ENCODE results near the gene TDRD1.

TDRD1 gene

GRCh38 chr10:114223066-114223465 is 43.9 kb downstream of the TDRD1 start:
- H3K9me3 Mint-ChIP-seq = no peaks in the 10 kb centered on the region
- H3K4me1 Mint-ChIP-seq (ENCODE audit: low read depth in 2 of 2) = no peaks in the 10 kb centered on the region
- no peak overlapping the region for H3K4me3 Mint-ChIP-seq
- ATAC-seq (replicated peaks) (no peak), DNase-seq (no peak)
- peaks cover 59 to 74% of the 10 kb centered on the region in 2 donors for H3K27me3 Mint-ChIP-seq
- no peaks in the 10 kb centered on the region for H3K36me3 Mint-ChIP-seq (ENCODE audit: insufficient read depth)
- H3K27ac Mint-ChIP-seq = no peak overlapping the region

GRCh38 chr10:114228156-114228555 is 49.0 kb downstream of the TDRD1 start:
- Mint-ChIP-seq H3K4me3 (no peak overlapping the region), H3K36me3 (ENCODE audit: insufficient read depth) (no peaks in the 10 kb centered on the region), H3K27me3 (peaks cover 44 to 66% of the 10 kb centered on the region in 2 donors), H3K4me1 (ENCODE audit: low read depth in 2 of 2) (no peaks in the 10 kb centered on the region), H3K9me3 (no peaks in the 10 kb centered on the region), H3K27ac (no peak overlapping the region)
- DNase-seq (no peak), ATAC-seq (replicated peaks) (no peak)

GRCh38 chr10:114232561-114233176 is 53.5 kb downstream of the TDRD1 start:
- no peaks in the 10 kb centered on the region for H3K36me3 Mint-ChIP-seq (ENCODE audit: insufficient read depth)
- no peak overlapping the region for H3K4me3 Mint-ChIP-seq
- no peak for ATAC-seq (replicated peaks)
- peaks cover 25 to 79% of the 10 kb centered on the region in 2 donors for H3K27me3 Mint-ChIP-seq
- no peaks in the 10 kb centered on the region for H3K4me1 Mint-ChIP-seq (ENCODE audit: low read depth in 2 of 2)
- DNase-seq = no peak
- H3K27ac Mint-ChIP-seq = no peak overlapping the region
- no peaks in the 10 kb centered on the region for H3K9me3 Mint-ChIP-seq

GRCh38 chr10:114233482-114233881 is 54.3 kb downstream of the TDRD1 start:
- H3K36me3 Mint-ChIP-seq (ENCODE audit: insufficient read depth) = no peaks in the 10 kb centered on the region
- no peaks in the 10 kb centered on the region for H3K4me1 Mint-ChIP-seq (ENCODE audit: low read depth in 2 of 2)
- no peak overlapping the region for H3K4me3 Mint-ChIP-seq
- H3K9me3 Mint-ChIP-seq = no peaks in the 10 kb centered on the region
- peaks cover 30 to 79% of the 10 kb centered on the region in 2 donors for H3K27me3 Mint-ChIP-seq
- DNase-seq = no peak
- no peak for ATAC-seq (replicated peaks)
- no peak overlapping the region for H3K27ac Mint-ChIP-seq

- no peak for ATAC-seq (replicated peaks)
- H3K4me3 Mint-ChIP-seq = no peak overlapping the region
- no peaks in the 10 kb centered on the region for H3K36me3 Mint-ChIP-seq (ENCODE audit: insufficient read depth)
- H3K9me3 Mint-ChIP-seq = no peaks in the 10 kb centered on the region
- H3K27ac Mint-ChIP-seq = no peak overlapping the region
- H3K27me3 Mint-ChIP-seq = peaks cover 30 to 79% of the 10 kb centered on the region in 2 donors
- no peaks in the 10 kb centered on the region for H3K4me1 Mint-ChIP-seq (ENCODE audit: low read depth in 2 of 2)
- DNase-seq = no peak
Measured at GRCh38 chr10:114234132-114234531, 55.0 kb downstream of the TDRD1 start.

- H3K4me1 Mint-ChIP-seq (ENCODE audit: low read depth in 2 of 2) = no peaks in the 10 kb centered on the region
- no peaks in the 10 kb centered on the region for H3K9me3 Mint-ChIP-seq
- H3K27me3 Mint-ChIP-seq = peaks cover 46 to 91% of the 10 kb centered on the region in 2 donors
- H3K4me3 Mint-ChIP-seq = peak within 1 kb of the TSS; percentile 23 to 40
- no peaks in the 10 kb centered on the region for H3K36me3 Mint-ChIP-seq (ENCODE audit: insufficient read depth)
- ATAC-seq (replicated peaks) = no peak
- no peak for DNase-seq
- H3K27ac Mint-ChIP-seq = no peak within 1 kb of the TSS
Measured at GRCh38 chr10:114239117-114239993, 60.2 kb downstream of the TDRD1 start, which contains the start of gene VWA2. VWA2 (plus strand) TSS chr10:114239254; CDS start chr10:114248714, 9,460 bp downstream.

GRCh38 chr10:114239994-114240345 is 60.8 kb downstream of the TDRD1 start:
- no peaks in the 10 kb centered on the region for H3K4me1 Mint-ChIP-seq (ENCODE audit: low read depth in 2 of 2)
- H3K36me3 Mint-ChIP-seq (ENCODE audit: insufficient read depth) = no peaks in the 10 kb centered on the region
- no peak for DNase-seq
- H3K27ac Mint-ChIP-seq = no peak overlapping the region
- peak overlapping the region in 1 of 2 donors; percentile 23 for H3K4me3 Mint-ChIP-seq
- ATAC-seq (replicated peaks) = no peak
- H3K27me3 Mint-ChIP-seq = peaks cover 52 to 91% of the 10 kb centered on the region in 2 donors
- no peaks in the 10 kb centered on the region for H3K9me3 Mint-ChIP-seq

- H3K4me3 Mint-ChIP-seq = no peak overlapping the region
- H3K27me3 Mint-ChIP-seq = peaks cover 62 to 81% of the 10 kb centered on the region in 2 donors
- H3K4me1 Mint-ChIP-seq (ENCODE audit: low read depth in 2 of 2) = peaks cover 0 to 4% of the 10 kb centered on the region in 2 donors
- no peak for ATAC-seq (replicated peaks)
- H3K9me3 Mint-ChIP-seq = no peaks in the 10 kb centered on the region
- DNase-seq = no peak
- no peaks in the 10 kb centered on the region for H3K36me3 Mint-ChIP-seq (ENCODE audit: insufficient read depth)
- no peak overlapping the region for H3K27ac Mint-ChIP-seq
Measured at GRCh38 chr10:114242235-114242634, 63.1 kb downstream of the TDRD1 start.

- ATAC-seq (replicated peaks) (no peak), DNase-seq (no peak)
- Mint-ChIP-seq H3K4me3 (no peak overlapping the region), H3K27ac (no peak overlapping the region), H3K9me3 (no peaks in the 10 kb centered on the region), H3K36me3 (ENCODE audit: insufficient read depth) (no peaks in the 10 kb centered on the region), H3K27me3 (peaks cover 56 to 66% of the 10 kb centered on the region in 2 donors), H3K4me1 (ENCODE audit: low read depth in 2 of 2) (peaks cover 0 to 4% of the 10 kb centered on the region in 2 donors)
Measured at GRCh38 chr10:114243661-114244060, 64.5 kb downstream of the TDRD1 start.

GRCh38 chr10:114244126-114244525 is 65.0 kb downstream of the TDRD1 start:
- no peak for DNase-seq
- Mint-ChIP-seq H3K4me3 (no peak overlapping the region), H3K36me3 (ENCODE audit: insufficient read depth) (no peaks in the 10 kb centered on the region), H3K27me3 (peaks cover 56 to 66% of the 10 kb centered on the region in 2 donors), H3K27ac (no peak overlapping the region), H3K4me1 (ENCODE audit: low read depth in 2 of 2) (peaks cover 0 to 4% of the 10 kb centered on the region in 2 donors), H3K9me3 (no peaks in the 10 kb centered on the region)
- ATAC-seq (replicated peaks) = no peak

- Mint-ChIP-seq H3K27ac (no peak overlapping the region), H3K4me3 (no peak overlapping the region), H3K4me1 (ENCODE audit: low read depth in 2 of 2) (peaks cover 0 to 4% of the 10 kb centered on the region in 2 donors), H3K9me3 (no peaks in the 10 kb centered on the region), H3K36me3 (ENCODE audit: insufficient read depth) (no peaks in the 10 kb centered on the region), H3K27me3 (peaks cover 53 to 71% of the 10 kb centered on the region in 2 donors)
- ATAC-seq (replicated peaks) = no peak
- DNase-seq = no peak
Measured at GRCh38 chr10:114245121-114245791, 66.1 kb downstream of the TDRD1 start.

GRCh38 chr10:114246679-114247305 is 67.6 kb downstream of the TDRD1 start:
- no peak for DNase-seq
- Mint-ChIP-seq H3K27me3 (peaks cover 44 to 69% of the 10 kb centered on the region in 2 donors), H3K27ac (no peak overlapping the region), H3K36me3 (ENCODE audit: insufficient read depth) (no peaks in the 10 kb centered on the region), H3K4me3 (no peak overlapping the region), H3K9me3 (no peaks in the 10 kb centered on the region), H3K4me1 (ENCODE audit: low read depth in 2 of 2) (peaks cover 0 to 4% of the 10 kb centered on the region in 2 donors)
- no peak for ATAC-seq (replicated peaks)

GRCh38 chr10:114250236-114250635 is 71.1 kb downstream of the TDRD1 start:
- Mint-ChIP-seq H3K27ac (no peak overlapping the region), H3K9me3 (no peaks in the 10 kb centered on the region), H3K4me1 (ENCODE audit: low read depth in 2 of 2) (peaks cover 0 to 4% of the 10 kb centered on the region in 2 donors), H3K4me3 (no peak overlapping the region), H3K27me3 (peaks cover 26 to 48% of the 10 kb centered on the region in 2 donors), H3K36me3 (ENCODE audit: insufficient read depth) (no peaks in the 10 kb centered on the region)
- no peak for DNase-seq
- no peak for ATAC-seq (replicated peaks)

All from effector memory CD8-positive, alpha-beta T cell (primary cell).